ENCODE measurements around the gene IMPDH1. TPM values are rescaled to one million over a fixed set of nuclear protein-coding genes. Genes with fewer than 3 reads are reported as not detected.

IMPDH1 gene
- polyA plus RNA-seq, 2 of the 4 experiments (the other 2 are of a cell fraction), result 55.4 to 65.4 TPM

DNA sequence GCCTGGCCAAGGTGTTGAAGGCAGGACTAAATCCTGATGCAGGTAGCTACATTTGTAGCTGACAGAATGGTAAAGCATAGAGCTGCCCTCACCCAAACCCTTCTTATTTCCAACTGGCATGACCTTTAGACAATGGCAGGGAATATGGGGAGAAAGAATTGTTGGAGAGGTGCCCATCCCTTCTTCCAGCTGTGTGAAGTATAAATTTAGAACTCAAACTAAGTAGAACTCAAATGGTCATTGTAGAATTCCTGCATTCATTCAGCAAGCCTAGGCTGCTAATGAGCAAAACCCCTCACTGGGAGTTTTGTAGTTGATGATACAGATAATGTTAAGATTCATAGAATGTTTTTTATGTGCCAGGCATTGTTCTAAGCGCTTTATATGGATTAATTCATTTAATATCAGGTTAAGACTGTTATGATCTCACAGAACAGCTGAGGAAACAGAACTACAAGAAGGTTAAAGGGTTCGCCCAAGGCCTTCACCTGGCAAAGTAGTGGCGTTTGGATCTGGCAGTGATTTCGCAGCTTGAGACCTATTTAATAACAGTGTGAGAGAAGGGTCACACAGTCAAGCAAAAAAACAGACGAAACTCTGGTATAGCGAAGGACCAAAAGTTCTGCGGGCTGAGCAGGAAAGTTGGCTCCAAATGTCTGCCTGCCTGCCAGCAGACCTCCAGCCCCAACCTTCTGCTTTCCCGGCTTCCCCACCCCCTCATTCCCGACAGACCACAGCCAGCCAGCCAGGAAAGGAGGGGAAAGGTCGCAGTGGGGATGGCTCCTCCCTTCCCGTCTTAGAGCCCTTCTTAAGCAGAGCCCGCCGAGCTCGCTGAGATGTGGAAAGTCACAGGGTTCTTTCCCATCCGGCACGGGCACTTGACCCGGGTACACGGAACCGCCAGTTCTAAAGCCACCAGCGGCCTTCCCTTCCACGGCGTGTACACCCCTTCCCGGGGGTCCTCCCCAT is 44.3 kb upstream of the IMPDH1 start:
- DNase-seq (ENCODE audit: low read depth in 1 of 2, low spot score in 1 of 2) (no peak), FAIRE-seq (no peak), ATAC-seq (no peak)
- CTCF ChIA-PET, result interaction anchor here (0.7 to 5.3 kb wide), 10 partner anchors 11 to 425 kb away, joined by 3 to 66 read pairs (median 6); no protein-coding TSS in a partner anchor
- Histone ChIP-seq H3K4me3 (no peak overlapping the region), H3K9me3 (no peaks in the 10 kb centered on the region), H3K4me1 (peaks cover 38% of the 10 kb centered on the region), H3K4me2 (peak overlapping the region; percentile 96), H3K27ac (peak overlapping the region; percentile 86 to 94; a peak in 5 of 6 replicates)
- TF ChIP-seq FOSB (CRISPR knock-in tag; IDR thresholded peaks at IDR 0.05), result no peak
- TF ChIP-seq, protein P1, sequence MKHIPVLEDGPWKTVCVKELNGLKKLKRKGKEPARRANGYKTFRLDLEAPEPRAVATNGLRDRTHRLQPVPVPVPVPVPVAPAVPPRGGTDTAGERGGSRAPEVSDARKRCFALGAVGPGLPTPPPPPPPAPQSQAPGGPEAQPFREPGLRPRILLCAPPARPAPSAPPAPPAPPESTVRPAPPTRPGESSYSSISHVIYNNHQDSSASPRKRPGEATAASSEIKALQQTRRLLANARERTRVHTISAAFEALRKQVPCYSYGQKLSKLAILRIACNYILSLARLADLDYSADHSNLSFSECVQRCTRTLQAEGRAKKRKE (CRISPR knock-in tag; IDR thresholded peaks at IDR 0.05; ENCODE audit: low read depth), result no peak
- TF ChIP-seq RARB (CRISPR knock-in tag; IDR thresholded peaks at IDR 0.05), result no peak
- no peak for TF ChIP-seq CBX2 (IDR thresholded peaks at IDR 0.05; ENCODE audit: borderline replicate concordance, low read depth)
- no peak for TF ChIP-seq ESRRA (IDR thresholded peaks at IDR 0.05; ENCODE audit: borderline replicate concordance, low read length)
- WGBS (ENCODE audit: missing lambda C conversion rate), result 92% methylated on average over 23 of the region's 23 CpGs
- POLR2A ChIA-PET, result no interaction called here

DNA sequence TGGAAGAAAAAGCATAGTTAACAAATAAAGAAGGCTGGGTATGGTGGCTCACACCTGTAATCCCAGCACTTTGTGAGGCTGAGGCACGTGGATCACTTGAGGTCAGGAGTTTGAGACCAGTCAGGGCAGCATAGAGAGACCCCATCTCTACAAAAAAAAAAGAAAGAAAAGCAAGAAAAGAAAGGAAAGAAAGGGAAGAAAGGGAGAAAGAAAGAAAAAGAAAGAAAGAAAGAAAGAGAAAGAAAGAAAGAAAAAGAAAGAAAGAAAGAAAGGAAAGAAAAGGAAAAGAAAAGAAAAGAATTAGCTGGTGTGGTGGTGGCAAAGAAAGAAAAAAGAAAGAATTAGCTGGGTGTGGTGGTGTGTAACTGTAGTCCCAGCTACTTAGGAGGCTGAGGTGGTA is 42.8 kb upstream of the IMPDH1 start:
- ChIA-PET CTCF (interaction anchor here (0.6 to 5.3 kb wide), 5 partner anchors 12 to 432 kb away, joined by 3 to 66 read pairs (median 4); no protein-coding TSS in a partner anchor), POLR2A (no interaction called here)

DNA sequence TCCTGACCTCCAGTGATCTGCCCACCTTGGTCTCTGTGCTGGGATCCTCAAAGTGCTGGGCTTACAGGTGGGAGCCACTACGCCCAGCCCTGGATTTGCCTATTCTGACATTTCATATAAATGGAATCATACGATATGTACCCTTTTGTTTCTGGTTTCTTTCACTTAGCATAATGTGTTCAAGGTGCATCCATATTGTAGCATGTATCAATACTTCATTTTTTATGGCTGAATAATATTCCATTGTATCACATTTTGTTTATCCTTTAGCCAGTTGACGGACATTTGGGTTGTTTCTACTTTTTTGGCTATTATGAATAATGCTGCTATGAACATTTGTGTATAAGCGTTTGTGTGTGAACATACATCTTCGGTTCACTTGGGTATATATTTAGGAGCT is 41.1 kb upstream of the IMPDH1 start:
- Histone ChIP-seq H3K4me3 (no peak overlapping the region), H3K4me1 (peaks cover 21% of the 10 kb centered on the region), H3K4me2 (no peak overlapping the region), H3K9me3 (no peaks in the 10 kb centered on the region), H3K27ac (no peak overlapping the region)
- ATAC-seq (no peak), FAIRE-seq (no peak), DNase-seq (ENCODE audit: low read depth in 1 of 2, low spot score in 1 of 2) (no peak)
- ChIA-PET POLR2A (no interaction called here), CTCF (interaction anchor here (1.4 to 5.3 kb wide), 3 partner anchors 15 to 24 kb away, joined by 3 to 66 read pairs (median 4); no protein-coding TSS in a partner anchor)
- no peak for TF ChIP-seq CEBPB (IDR thresholded peaks at IDR 0.05)
- 0 out of 2 replicates have a peak, but pooled peaks have one; percentile 31 for TF ChIP-seq KDM1A (IDR thresholded peaks at IDR 0.05; ENCODE audit: low read depth)
- no peak for TF ChIP-seq FOXS1 (CRISPR knock-in tag; IDR thresholded peaks at IDR 0.05)
- TF ChIP-seq MYC (IDR thresholded peaks at IDR 0.05; ENCODE audit: borderline replicate concordance, low read length), result no peak
- 92% methylated on average over 5 of the region's 5 CpGs for WGBS (ENCODE audit: missing lambda C conversion rate)

More for the DNA sequence above, 42.8 kb upstream of the IMPDH1 start:
- DNase-seq (ENCODE audit: low read depth in 1 of 2, low spot score in 1 of 2) (no peak), FAIRE-seq (no peak), ATAC-seq (no peak)
- H3K9me3 ChIP-seq, result no peaks in the 10 kb centered on the region
- peaks cover 23% of the 10 kb centered on the region for H3K4me1 ChIP-seq
- 44% methylated on average over 1 of the region's 1 CpG for WGBS (ENCODE audit: missing lambda C conversion rate)
- no peak overlapping the region for H3K4me2 ChIP-seq
- TF ChIP-seq HDAC2 (IDR thresholded peaks at IDR 0.05) (no peak), CEBPB (IDR thresholded peaks at IDR 0.05) (no peak), HEYL (CRISPR knock-in tag; IDR thresholded peaks at IDR 0.05) (no peak), ESRRA (IDR thresholded peaks at IDR 0.05; ENCODE audit: borderline replicate concordance, low read length) (no peak), CHD2 (IDR thresholded peaks at IDR 0.05; ENCODE audit: low read length, partially characterized antibody) (no peak)
- H3K27ac ChIP-seq, result no peak overlapping the region
- no peak overlapping the region for H3K4me3 ChIP-seq

DNA sequence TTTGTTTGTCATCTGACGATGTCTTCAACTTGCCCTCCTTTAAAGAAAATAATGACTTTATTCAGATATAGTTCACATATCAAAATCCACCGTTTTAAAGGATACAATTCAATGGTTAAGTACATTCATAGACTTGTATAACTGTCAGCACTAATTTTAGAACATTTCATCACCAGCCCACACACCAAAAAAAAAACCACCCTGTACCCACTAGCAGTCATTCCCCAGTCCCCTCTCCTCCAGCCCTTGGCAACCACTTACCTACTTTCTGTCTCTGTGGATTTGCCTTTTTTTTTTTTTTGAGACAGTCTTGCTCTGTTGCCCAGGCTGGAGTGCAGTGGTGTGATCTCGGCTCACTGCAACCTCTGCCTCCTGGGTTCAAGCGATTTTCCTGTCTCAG is 40.6 kb upstream of the IMPDH1 start:
- H3K4me1 ChIP-seq, result peaks cover 21% of the 10 kb centered on the region
- FAIRE-seq (no peak), DNase-seq (ENCODE audit: low read depth in 1 of 2, low spot score in 1 of 2) (no peak), ATAC-seq (no peak)
- WGBS (ENCODE audit: missing lambda C conversion rate), result 69% methylated on average over 4 of the region's 4 CpGs
- TF ChIP-seq KDM5A (IDR thresholded peaks at IDR 0.05) (no peak), SMC3 (IDR thresholded peaks at IDR 0.05) (no peak), HDAC2 (IDR thresholded peaks at IDR 0.05) (no peak), EHMT2 (IDR thresholded peaks at IDR 0.05; ENCODE audit: low read depth) (no peak), HEYL (CRISPR knock-in tag; IDR thresholded peaks at IDR 0.05) (no peak), CEBPB (IDR thresholded peaks at IDR 0.05) (no peak), JUNB (IDR thresholded peaks at IDR 0.05) (no peak), MAFK (IDR thresholded peaks at IDR 0.05; ENCODE audit: partially characterized antibody) (no peak), ZNF302 (CRISPR knock-in tag; IDR thresholded peaks at IDR 0.05) (no peak), ZSCAN20 (CRISPR knock-in tag; IDR thresholded peaks at IDR 0.05) (no peak), ZC3H11A (IDR thresholded peaks at IDR 0.05) (no peak)
- TF ChIP-seq, protein P2, sequence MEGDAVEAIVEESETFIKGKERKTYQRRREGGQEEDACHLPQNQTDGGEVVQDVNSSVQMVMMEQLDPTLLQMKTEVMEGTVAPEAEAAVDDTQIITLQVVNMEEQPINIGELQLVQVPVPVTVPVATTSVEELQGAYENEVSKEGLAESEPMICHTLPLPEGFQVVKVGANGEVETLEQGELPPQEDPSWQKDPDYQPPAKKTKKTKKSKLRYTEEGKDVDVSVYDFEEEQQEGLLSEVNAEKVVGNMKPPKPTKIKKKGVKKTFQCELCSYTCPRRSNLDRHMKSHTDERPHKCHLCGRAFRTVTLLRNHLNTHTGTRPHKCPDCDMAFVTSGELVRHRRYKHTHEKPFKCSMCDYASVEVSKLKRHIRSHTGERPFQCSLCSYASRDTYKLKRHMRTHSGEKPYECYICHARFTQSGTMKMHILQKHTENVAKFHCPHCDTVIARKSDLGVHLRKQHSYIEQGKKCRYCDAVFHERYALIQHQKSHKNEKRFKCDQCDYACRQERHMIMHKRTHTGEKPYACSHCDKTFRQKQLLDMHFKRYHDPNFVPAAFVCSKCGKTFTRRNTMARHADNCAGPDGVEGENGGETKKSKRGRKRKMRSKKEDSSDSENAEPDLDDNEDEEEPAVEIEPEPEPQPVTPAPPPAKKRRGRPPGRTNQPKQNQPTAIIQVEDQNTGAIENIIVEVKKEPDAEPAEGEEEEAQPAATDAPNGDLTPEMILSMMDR (IDR thresholded peaks at IDR 0.05), result no peak
- no peaks in the 10 kb centered on the region for H3K9me3 ChIP-seq
- no peak overlapping the region for H3K4me3 ChIP-seq
- no peak overlapping the region for H3K4me2 ChIP-seq
- CTCF ChIA-PET, result interaction anchor here (1.6 to 2.1 kb wide), 3 partner anchors 25 to 103 kb away, joined by 3 to 8 read pairs (median 5); no protein-coding TSS in a partner anchor
- POLR2A ChIA-PET, result no interaction called here
- no peak overlapping the region for H3K27ac ChIP-seq
